AG04449 (cell line): ENCODE measurements around the gene MTG1.

ENCODE experiments used
- CTCF ChIA-PET: fragments of 350-600 bp; formaldehyde crosslinking; extraction: SDS; loops from one replicate; lab custom pipeline; 2021; ENCODE audit warnings: antibody characterized with exemption; lab: Yijun Ruan, JAX
- POLR2A ChIA-PET: fragments of 400-600, 350-600 bp; formaldehyde crosslinking; extraction: SDS; loops from one replicate; lab custom pipeline; 2020; ENCODE audit warnings: antibody characterized with exemption, inconsistent platforms; lab: Yijun Ruan, JAX
- DNase-seq: peaks from one replicate; pipeline ENCODE4 v3.0.0-alpha.2; 2010; ENCODE audit warnings: low read depth, low spot score
- H3K4me3 ChIP-seq: 2 replicates; pipeline ENCODE4 v1.5.1; 2011; ENCODE audit warnings: low read depth, mild to moderate bottlenecking, control low read depth, low read length
- TF ChIP-seq, protein P1 (sequence below): IDR thresholded peaks from one replicate; pipeline ENCODE4 v1.5.1; 2011; ENCODE audit warnings: mild to moderate bottlenecking, moderate library complexity, low read length, control low read depth, inconsistent platforms; ENCODE audit not compliant: insufficient read depth; ENCODE audit errors: missing control alignments

The MTG1 gene

DNA sequence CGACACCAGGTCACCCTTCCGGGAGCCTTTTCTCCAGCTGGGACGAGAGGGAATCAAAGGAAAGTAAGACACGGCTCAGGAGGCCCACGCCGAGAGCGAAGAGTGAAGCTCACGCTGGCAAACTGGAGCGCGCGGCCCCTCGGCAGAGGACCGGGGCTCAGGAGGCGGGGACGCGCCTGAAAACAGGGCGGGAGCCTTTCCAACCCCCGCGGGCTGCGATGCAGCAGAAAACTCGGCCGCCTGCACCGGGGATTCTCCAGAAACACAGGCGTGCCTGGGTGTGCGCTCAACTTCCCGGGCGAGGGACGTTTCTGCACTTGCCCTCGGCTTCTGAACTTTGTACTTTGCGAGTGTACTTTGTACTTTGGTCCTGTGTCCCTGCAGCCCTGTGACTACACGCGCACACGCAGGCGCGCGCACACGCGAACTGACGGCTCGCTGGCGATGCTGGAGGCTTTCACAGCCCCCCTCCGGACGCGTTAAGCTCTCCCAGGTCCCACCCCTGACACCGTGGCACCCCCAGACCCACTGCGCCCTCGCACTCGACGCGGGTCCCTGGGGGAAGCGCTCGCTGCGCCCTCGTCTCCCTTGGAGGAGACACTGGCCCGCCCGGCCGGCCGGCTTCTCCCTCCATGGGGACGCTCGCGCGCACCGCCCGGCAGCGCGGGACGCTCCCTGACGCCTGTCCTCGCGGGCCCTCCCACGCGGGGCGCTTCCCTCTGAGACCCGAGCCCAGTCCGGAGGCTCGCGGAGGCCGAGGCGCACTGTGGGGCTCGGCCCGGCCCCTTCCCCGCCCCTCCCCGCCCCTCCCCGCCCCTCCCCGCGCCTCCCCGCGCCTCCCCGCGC, 15.5 kb upstream of the MTG1 start:
- CTCF ChIA-PET = interaction anchor here (1.5 to 2.0 kb wide), 2 partner anchors 23 to 49 kb away, joined by 3 to 10 read pairs; no protein-coding TSS in a partner anchor
- POLR2A ChIA-PET = interaction anchor here (0.8 to 1.4 kb wide), 2 partner anchors 10 to 16 kb away, joined by 3 to 4 read pairs; partner anchors contain the start of gene MTG1

DNA sequence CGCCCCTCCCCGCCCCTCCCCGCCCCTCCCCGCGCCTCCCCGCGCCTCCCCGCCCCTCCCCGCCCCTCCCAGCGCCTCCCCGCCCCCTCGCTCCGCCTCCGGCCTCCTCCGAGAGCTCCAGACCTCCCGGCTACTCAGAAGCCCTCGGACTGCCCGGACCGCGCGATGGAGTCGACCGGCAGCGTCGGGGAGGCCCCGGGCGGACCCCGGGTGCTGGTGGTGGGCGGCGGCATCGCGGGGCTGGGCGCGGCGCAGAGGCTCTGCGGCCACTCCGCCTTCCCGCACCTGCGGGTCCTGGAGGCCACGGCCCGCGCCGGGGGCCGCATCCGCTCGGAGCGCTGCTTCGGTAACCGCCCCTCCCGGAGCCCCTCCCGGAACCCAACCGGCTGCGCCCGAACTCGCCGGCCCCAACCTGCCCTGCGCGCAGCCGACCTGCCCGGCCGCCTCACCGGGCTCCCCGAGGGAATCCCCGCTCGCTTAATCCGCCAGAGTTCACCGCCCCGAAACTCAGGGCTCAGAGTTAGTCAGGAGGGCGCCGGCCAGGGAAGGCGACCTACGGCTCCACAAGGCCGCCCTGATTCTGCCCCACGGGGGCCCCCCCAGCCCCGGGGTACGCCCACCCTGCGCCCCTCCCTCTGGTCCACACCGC, 14.7 kb upstream of the MTG1 start, which contains the start of gene PAOX:
Gene PAOX, plus strand, starts transcription at position 111 of the 649 bp plus-strand sequence. Its CDS starts 55 bp downstream, at position 166.
- ChIA-PET CTCF (interaction anchor here (0.9 to 2.0 kb wide), 3 partner anchors 11 to 50 kb away, joined by 3 to 10 read pairs (median 3); no protein-coding TSS in a partner anchor), POLR2A (interaction anchor here (0.8 kb wide), 1 partner anchor 15 kb away, joined by 3 read pairs; the partner anchor contains the start of gene MTG1)
- TF ChIP-seq, protein P1, sequence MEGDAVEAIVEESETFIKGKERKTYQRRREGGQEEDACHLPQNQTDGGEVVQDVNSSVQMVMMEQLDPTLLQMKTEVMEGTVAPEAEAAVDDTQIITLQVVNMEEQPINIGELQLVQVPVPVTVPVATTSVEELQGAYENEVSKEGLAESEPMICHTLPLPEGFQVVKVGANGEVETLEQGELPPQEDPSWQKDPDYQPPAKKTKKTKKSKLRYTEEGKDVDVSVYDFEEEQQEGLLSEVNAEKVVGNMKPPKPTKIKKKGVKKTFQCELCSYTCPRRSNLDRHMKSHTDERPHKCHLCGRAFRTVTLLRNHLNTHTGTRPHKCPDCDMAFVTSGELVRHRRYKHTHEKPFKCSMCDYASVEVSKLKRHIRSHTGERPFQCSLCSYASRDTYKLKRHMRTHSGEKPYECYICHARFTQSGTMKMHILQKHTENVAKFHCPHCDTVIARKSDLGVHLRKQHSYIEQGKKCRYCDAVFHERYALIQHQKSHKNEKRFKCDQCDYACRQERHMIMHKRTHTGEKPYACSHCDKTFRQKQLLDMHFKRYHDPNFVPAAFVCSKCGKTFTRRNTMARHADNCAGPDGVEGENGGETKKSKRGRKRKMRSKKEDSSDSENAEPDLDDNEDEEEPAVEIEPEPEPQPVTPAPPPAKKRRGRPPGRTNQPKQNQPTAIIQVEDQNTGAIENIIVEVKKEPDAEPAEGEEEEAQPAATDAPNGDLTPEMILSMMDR = no peak
- no peak for DNase-seq
- peak within 1 kb of the TSS; percentile 75 for H3K4me3 ChIP-seq

More for the DNA sequence above, 15.5 kb upstream of the MTG1 start:
- H3K4me3 ChIP-seq = peak overlapping the region; percentile 75
- no peak for DNase-seq
- TF ChIP-seq, protein P1 = no peak

DNA sequence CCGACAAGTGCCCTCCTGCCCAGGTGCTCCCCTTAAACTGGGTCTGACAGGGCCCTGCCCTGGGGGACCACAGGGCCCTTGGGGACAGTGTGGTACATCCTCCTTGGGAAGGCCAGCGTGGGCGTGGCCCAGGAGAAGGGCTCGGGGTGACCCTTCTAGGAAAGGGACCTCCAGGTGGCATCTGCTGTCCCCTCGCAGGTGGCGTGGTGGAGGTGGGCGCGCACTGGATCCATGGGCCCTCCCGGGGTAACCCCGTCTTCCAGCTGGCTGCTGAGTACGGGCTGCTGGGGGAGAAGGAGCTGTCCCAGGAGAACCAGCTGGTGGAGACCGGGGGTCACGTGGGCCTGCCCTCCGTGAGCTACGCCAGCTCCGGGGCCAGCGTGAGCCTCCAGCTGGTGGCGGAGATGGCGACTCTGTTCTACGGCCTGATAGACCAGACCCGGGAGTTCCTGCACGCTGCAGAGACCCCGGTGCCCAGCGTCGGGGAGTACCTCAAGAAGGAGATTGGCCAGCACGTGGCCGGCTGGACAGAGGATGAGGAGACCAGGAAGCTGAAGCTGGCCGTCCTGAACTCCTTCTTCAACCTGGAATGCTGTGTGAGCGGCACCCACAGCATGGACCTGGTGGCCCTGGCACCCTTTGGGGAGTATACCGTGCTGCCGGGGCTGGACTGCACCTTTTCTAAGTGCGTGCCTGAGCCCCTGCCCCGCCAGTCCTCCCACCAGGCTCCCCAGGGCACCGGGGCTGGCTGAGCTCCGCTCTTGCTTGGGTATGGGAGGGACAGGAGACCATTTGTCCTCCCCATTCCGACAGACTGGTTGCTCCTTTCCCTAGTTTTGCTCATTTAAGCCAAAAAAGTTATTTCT, 13.9 kb upstream of the MTG1 start:
- peak overlapping the region; percentile 57 for H3K4me3 ChIP-seq
- no peak for DNase-seq
- POLR2A ChIA-PET = no interaction called here
- TF ChIP-seq, protein P1 = no peak
- CTCF ChIA-PET = interaction anchor here (0.9 kb wide), 1 partner anchor 11 kb away, joined by 3 read pairs; no protein-coding TSS in a partner anchor

DNA sequence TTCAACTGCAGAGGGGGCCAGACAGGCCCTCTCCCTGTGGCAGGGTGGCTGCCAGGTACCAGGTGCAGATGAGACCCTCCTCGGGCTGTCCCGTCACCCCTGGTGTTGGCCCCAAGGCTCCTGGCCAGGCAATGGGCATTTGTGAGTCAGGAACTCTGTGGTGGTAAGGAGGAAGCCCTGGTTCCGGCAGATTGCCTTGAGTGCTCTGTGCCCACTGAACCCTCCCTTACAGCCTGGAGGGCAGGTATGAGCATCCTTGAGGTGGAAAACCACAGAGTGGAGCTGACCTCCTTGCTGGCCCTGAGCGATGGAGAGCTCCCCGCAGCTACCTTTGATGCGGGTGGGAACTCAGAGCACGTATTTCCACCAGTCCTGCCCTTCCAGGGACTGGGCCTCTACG, 12.9 kb upstream of the MTG1 start:
- TF ChIP-seq, protein P1 = no peak
- CTCF ChIA-PET = interaction anchor here (1.0 kb wide), 1 partner anchor 51 kb away, joined by 3 read pairs; no protein-coding TSS in a partner anchor
- POLR2A ChIA-PET = no interaction called here
- DNase-seq = no peak
- H3K4me3 ChIP-seq = no peak overlapping the region

DNA sequence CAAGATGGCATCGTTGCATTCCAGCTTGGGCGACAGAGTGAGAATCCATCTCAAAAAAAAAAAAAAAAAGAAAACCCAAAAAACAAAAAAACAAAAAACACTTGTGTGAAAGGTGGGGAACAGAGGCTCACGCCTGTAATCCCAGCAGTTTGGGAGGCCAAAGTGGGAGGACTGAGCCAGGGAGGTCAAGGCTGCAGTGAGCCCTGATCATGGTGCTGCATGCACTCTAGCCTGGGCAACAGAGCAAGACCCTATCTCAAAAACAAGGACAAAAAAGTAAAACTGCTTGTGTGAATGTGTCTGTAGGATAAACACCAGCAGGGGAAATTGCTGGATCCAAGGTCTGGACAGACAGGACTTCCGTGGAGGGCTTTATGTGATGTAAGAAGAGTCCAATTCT, 10.4 kb upstream of the MTG1 start:
- ChIA-PET POLR2A (no interaction called here), CTCF (no interaction called here)
- DNase-seq = no peak
- TF ChIP-seq, protein P1 = no peak
- H3K4me3 ChIP-seq = no peak overlapping the region
